GM18508 (cell line): ENCODE results near the gene CRKL.
"Not testable (repeated sequence)": the region's sequence is repeated elsewhere in the genome, so short reads cannot be mapped to it uniquely, and the experiment has no call there.

Experiments used
- ATAC-seq: cut with Tn5 transposase; IDR thresholded peaks from one replicate; pipeline ENCODE4 v1.9.1; 2021; ENCODE audit warnings: moderate number of reproducible peaks; ENCODE audit not compliant: insufficient read depth, unreplicated experiment

Gene CRKL, protein sequence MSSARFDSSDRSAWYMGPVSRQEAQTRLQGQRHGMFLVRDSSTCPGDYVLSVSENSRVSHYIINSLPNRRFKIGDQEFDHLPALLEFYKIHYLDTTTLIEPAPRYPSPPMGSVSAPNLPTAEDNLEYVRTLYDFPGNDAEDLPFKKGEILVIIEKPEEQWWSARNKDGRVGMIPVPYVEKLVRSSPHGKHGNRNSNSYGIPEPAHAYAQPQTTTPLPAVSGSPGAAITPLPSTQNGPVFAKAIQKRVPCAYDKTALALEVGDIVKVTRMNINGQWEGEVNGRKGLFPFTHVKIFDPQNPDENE

DNA sequence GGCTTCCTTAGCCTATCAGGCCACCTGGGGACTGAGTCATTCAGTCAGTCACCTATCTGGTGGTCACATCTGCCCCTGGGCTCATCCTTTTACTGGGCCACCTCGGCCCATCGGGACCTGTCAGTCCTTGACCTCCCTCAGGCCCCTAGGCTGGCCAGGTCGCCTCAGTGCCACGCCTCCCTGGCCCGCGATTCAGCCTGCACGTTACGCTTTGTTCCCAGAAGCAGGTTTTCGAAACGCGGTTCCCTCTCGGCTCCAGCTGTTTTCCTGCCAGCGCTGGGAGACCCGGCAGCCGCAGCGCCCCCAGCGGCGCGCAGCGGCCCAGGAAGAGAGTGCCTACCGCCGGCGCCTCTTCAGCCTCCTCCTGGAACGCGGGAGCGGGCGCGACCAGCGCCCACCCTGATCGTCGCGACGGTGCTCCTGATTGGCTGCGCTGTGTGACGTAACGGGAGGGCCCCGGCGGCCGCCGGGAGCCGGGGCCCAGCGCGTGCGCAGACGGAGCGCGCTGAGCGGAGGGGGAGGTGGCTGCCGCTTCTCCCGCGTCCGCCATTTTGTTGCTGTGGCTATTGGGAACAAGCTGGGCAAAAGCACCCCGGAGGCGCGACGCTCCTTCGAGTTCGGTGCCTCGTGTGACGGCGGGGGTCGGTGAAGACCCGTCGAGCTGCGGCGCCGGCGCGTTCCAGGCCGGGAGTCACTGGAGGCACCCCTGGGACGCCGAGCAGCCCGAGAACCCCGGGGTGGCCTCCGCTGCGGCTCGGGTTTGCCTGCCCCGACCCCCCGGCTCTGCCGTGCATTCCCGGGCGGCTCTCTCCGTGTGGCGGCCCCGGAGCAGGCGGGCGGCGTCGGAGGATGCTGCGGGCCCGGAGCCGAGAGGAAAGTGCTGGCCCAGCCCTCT, at the start of gene CRKL:
CRKL (plus strand) TSS at position 492 of the 895 bp plus-strand sequence. CDS start 528 bp downstream, outside the sequence.
- peak; percentile 51 for ATAC-seq

DNA sequence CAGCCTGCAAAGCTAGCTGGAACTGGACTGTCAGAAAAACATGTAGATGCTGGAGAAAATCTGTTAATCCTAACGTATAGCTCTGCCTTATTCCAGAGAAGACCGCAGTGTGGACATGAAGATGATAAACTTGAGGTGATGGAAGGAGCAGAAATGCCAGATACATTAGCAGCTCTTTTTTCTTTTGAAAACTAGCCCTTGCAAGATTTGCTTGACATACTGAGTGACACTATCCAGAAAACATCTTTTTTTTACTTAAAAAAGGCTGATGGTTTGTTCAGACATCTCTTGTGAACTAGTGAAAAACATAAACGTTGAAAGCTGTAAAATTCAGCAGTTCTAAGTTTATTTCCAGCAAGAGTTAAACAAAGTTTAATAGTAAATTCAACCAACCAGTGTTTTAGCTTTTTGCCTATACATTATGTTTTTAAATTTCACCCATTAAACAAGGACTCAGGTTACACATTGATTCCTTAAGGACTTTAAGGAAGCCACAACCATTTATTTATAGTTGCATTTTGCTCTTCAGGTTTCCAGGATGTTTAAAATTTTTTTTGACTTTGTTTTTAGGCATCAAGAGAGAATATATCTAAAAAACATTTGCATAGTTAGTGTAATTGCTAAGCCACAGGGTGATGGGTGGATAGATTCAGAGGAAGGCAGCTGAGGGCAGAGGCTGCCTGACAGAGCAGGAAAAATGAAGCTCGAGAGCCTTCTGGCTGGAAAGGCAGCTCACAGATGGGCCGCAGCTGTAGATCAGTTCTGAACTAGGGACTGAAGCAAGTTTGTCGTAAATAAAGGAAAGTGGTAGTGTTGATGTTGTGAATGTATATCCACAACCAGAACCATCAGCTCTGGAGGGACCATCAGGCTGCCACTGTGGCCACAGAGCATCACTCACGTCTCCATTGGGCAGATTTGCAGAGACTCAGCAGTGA, 48.9 kb upstream of the CRKL start:
- ATAC-seq, result no peak

DNA sequence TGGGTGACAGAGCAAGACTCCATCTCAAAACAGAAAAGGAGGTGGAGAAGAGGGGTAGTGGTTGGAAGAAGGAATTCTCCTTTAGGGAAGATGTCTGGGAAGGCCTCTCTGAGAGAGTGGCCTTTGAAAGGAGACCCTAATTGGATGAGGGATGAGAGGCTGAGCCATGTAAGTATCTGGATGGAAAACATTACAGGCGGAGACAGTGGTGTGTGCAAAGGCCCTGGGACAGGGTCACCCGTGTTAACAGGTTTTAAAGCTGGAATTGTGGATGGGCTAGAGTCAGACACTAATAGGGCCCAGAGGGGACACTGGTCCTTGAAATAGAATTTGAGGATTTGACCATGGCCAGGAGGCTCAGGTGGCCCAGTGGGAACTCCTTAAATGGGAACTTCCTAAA, 48.0 kb upstream of the CRKL start:
- no peak for ATAC-seq

DNA sequence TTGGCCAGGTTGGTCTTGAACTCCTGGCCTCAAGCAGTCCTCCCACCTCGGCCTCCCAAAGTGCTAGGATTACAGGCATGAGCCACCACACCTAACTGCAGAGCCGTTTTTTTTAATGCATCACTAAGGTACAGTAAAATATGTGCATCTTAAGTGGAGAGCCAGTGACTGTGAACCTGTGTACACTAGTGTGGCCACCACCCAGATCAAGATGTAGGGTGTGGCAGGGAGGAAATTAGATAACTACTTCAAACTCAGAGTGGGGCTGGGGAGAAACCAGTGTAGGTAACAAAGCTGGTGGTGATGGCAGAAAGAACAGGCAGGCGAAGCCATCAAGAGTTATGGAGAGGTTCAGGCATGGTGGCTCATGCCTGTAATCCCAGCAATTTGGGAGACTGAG, 44.0 kb upstream of the CRKL start:
- no peak for ATAC-seq

DNA sequence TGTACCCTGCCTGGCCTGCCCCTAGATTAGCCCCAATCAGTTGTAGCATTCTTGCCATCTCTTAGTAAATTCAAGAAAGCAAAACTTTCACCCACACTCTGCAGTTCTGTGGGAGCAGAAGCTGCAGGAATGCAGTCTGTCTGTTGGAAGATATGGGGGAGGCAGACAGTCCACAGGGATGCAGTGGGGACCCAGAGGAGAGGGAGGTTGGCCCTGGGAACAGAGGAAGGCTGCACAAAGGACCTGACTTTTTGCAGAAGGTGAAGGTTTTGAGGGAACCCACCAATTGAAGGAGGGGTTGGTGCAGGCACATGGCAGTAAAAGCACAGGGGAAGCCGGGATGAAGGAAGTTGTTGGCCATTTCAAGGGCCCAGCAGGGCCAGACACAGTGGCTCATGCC, 41.9 kb upstream of the CRKL start:
- ATAC-seq, result no peak

DNA sequence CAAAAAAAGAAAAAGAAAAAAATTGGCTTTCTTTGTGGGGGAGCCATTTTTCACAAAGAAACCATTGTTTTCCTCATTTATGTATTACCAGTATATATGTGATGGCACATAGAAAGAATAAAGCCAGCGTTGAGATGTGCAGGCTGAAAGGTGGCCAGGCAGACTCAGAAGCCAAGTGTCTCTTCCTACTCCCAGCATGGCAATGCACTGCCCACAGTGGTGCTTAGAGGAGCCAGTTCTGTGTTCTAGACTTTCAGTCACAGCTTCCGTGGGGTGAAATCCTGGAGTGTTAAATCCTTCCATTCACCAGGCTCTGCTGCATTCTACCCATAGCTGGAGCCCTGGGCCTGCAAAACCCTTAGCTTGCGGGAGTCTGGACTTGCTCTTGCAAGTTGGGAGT, 39.5 kb upstream of the CRKL start:
- ATAC-seq, result no peak

DNA sequence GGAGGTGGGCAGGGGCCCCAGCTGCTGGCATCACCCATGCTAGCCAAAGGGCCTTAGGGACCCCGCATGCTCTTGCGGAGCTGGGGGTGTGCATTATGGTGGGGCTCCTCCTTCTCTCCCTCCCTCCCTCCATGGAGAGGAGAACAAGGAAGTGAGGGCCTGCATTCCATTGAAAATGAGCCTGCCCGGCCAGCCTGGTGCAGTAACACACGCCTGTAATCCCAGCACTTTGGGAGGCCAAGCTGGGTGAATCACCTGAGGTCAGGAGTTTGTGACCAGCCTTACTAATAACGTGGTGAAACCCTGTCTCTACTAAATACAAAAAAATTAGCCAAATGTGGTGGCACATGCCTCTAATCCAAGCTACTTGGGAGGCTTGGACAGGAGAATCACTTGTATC, 36.0 kb upstream of the CRKL start:
- ATAC-seq, result no peak

DNA sequence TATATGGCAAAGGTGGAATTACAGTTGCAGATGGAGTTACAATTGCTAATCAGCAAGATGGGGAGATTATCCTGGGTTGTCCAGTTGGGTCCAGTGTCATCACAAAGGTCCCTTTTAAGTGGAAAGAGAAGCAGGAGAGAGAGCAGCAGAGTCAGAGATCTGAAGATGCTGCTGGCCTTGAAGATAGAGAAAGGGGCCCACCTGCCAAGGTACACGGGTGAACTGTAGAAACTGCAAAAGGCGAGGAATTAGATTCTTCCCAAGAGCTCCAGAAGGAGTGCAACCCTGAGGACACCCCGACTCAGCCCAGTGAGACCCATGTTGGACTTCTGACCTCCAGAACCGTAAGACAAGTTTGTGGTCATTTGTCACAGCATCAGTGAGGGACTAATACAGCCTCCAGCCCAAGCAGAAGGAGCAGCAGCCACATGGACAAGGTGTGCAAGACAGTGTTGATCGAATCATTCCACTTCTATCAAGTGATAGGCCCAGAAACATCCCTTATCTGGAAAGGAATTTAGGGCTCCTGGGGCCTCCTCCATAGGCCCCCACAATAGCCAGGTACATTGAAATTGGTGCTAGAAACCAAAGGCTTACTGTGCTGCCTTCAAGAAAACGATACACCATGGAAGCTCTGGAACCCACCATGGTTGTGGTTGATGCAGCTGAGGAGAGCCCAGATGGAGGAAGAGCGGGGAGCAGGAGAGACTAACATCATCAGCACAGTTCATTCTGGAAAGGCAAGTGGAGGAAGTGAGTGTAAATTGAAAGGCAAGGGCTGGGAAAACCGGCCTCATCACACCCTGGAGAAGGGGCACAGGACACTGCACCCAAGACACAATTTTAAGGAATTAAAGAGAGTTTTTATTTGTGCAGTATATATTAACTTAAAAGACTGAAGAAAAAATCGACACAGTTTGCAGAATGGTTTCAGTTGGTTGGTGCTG, 35.1 kb upstream of the CRKL start:
- no peak for ATAC-seq

DNA sequence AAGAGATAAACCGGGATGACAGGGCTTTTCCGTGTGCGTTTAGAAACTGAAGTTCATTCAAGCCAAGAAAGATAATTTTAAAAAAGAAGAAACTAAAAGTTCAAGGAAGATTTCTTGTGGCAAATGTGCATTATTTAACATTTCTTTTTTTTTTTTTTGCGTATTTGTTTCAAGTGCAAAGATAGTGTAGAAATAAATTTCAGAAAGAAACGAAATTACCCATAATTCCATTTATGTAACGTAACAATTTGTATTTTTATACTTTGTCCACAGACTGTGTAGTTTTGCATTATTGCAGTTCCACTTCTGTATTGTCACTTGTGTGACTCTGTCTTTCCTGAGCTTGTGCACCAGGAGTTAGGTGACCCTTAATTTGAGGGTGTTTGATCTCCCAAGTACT, 34.4 kb upstream of the CRKL start:
- no peak for ATAC-seq

DNA sequence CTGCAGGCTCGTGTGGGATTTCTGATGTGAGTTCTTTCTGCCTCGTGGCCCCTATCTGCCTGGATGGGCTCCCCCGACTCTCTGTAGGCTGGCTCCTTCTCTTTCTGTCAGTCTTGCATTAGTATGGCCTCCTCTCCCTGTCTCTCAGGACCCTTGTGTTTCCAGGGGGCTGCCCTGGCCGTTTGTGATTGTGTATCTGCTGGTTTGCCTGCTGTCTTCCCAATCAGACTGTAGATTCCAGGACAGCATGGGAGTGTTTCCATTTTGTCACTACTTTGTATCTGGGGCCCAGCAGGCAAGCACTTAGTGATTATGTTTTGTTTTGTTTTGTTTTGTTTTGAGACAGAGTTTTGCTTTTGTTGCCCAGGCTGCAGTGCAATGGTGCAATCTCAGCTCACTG, 32.8 kb upstream of the CRKL start:
- ATAC-seq, result no peak

DNA sequence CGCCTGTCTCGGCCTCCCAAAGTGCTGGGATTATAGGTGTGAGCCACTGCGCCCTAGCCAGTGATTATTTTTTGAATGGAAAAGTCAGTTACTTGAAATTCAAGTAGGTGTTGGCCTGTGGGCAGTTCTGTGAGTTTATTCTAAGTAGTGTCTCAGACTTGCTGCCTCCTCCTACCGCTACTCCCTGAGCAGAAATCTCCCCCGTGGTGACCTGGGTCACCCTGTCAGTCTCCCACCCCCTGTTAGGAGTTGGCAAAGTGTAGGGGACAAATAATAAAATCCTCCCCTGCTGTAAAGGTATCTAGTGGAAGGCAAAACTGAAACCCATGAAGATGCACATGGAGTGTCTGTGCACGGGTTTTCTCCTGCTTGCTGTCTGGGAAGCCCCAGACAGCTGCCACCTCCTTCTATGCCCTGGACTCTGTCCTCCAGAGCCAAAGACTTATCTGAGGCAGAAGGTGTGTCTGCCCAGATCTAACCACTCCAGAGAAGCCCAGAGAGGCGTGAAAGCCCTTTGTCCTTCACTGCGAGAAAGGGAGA, 32.1 kb upstream of the CRKL start:
- no peak for ATAC-seq

DNA sequence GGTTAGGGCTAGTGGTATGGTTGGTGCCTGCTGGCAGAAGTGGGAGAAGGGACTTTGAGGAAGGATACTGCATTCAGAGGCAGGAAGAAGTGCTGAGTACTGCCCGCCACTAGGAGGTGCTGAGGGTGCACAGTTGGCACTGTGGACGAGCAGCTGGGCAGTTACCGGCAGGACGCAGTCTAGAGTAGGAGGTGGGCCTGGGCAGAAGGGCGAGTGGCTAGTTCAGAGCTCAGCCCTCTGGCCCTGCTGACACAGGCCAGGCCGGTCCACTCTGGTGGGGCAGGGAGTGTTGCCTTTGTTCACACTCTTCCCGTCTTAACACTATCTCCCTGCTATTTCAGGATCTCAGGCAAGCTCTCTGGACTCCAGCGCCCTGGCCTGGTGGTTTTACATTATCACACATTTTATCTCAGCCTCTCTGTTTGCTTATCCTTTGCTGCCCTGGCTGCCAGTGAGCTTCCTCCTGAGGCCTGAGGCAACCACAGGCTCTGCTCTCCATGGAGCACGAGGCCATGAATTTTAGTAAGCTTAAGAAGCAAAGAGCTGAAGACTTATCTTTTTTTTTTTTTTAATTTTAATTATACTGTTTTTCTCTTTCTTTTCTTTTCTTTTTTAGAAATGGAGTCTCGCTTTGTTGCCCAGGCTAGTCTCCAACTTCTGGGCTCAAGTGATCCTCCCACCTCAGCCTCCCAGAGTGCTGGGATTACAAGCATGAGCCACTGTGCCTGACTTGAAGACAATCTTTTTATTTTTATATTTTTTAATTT, 31.5 kb upstream of the CRKL start:
- ATAC-seq, result no peak

DNA sequence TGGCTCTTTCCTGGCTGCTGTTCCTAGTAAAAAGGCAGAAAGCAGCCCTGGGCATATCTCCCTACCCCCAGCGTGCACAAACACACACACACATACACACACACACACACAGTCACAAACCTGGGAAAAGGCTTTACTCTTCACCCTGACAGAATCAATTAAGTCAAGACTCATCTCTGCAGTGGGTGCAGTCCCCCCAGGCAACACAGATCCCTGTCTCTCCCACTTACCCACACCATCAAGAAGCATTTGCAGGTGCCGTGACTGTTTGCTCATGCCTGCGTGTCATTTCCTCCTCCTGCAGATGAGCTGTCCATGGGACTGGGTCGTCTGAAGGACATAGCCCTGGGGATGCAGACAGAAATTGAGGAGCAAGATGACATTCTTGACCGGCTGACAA, 29.8 kb upstream of the CRKL start:
- no peak for ATAC-seq

DNA sequence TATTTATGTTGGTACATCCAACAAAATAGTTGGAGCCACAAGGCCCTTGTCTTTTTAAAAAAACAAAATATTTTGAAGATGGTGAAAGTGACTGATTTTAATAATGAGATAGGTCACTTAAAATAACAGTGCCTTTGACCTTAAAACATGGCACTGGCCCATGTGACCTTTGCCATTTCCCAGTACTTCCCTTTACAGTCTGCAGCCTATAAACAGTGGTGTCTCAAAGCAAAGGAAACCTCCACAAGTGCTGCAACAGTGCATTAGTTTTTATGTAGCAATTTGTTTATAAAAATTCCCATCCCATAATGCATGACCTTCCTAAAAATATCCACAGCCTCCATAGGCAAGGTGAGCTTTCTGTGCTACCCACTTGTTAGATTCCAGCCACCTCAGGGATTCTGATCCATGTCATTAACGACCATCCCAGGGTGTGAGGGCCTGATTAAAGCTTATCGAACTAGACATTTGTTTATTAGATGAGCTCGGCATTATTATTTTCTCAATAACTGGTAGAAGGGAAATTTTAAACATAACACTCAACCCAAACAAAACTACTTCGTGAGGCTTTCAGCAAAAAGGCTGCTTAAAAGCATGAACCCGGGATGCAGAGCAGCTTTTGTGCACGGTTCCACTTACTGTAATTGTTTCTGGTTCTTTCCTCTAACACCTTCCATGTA, 28.0 kb upstream of the CRKL start:
- no peak for ATAC-seq

DNA sequence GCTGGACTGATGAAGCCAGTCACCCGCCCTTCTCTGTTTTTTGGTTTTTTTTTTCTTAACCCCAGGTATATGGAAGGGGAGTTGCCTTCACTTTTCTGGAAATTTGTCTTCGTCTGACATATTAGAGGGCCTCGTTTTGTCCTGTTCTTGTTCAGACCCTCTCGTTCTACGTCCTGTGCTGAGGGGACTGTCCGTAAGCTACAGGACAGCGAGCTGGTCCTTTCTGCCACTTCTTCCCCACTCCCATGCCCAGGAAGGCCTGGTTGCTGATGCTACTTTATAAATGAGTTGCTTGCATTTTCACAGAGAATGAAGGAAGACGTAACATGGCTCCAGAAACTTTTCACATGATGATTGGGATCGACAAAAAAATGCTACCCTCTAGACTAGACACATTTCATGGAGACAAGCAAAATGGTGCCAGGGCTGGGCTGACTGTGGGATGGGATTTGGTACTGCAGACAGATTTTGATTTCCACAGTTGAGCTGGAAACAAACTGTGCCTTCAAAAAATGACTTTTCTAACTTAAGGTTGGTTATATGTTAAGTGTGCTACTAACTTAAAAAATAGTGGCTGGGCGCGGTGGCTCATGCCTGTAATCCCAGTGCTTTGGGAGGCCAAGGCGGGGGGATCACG, 27.2 kb upstream of the CRKL start:
- ATAC-seq, result no peak

DNA sequence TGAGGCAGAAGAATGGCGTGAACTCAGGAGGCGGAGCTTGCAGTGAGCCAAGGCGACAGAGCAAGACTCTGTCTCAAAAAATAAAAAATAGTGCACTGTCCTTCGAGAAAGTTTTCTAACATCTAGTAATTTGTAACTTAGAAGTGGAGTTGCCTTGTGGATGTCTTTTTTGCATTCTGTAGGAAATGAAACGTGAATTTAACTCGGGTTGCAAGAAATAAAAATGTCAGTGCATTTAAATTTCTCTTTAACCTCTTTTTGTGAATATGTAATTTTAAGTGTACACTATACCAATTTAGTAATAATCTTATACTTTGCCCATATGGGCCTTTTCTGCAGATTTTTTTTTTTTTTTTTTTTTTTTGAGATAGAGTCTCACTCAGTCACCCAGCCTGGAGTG, 26.2 kb upstream of the CRKL start:
- ATAC-seq, result no peak

DNA sequence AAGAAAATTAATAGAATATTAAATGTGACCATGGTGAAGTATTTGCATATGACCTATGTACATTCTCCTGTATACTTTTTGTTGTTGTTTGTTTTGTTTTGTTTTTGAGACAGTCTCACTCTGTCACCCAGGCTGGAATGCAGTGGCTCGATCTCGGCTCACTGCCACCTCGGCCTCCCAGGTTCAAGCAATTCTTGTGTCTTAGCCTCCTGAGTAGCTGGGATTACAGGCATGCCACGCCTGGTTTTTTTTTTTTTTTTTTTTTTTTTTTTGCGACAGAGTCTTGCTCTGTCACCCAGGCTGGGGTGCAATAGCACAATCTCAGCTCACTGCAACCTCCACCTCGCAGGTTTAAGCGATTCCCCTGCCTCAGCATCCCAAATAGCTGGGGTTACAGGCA, 19.5 kb upstream of the CRKL start:
- not testable (repeated sequence) for ATAC-seq
